C4-2B (cell line): Measurements from ENCODE around the gene NT5C1A.

Experiments
- CTCF ChIP-seq: fragments of 450-650 bp; conservative IDR thresholded peaks from 2 replicates; pipeline ENCODE4 v1.5.1; 2017; ENCODE audit warnings: mild to moderate bottlenecking
- ZFX ChIP-seq: fragments of 450-650 bp; IDR thresholded peaks from 2 replicates; pipeline ENCODE4 v1.6.1; 2017

DNA sequence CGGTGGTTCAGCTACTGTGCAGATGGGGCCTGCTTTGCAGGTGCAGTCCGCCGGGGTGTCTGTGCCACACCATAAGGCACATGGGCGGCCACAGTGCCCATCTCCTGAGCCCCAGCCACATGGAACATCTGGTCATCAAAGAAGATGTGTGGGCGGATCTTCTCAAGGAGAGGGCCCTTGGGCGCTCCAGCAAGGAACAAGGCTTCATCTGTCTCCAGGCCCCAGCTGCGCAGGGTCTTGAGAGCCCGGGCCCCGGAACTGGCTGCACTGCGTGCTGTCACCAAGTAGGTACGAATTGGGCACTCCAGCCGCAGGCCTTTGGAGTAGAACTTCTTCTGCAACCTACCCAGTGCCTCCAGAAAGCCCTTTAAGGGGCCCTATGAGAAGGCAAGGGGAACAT, 12.8 kb downstream of the NT5C1A start:
- TF ChIP-seq CTCF, result no peak
- TF ChIP-seq ZFX, result no peak
